Ectodermal cell (in vitro differentiated cells): ENCODE data around the gene MEF2B.
"Not testable (repeated sequence)": the region's sequence is repeated elsewhere in the genome, so short reads cannot be mapped to it uniquely, and the experiment has no call there.

Source experiments
- H3K27ac ChIP-seq: 2 replicates; pipeline ENCODE4 v1.7.0; 2013; ENCODE audit warnings: mild to moderate bottlenecking, low read depth, low read length; ENCODE audit not compliant: insufficient read depth, poor library complexity, severe bottlenecking
- H3K27me3 ChIP-seq: 2 replicates; pipeline ENCODE4 v1.7.0; 2013; ENCODE audit warnings: mild to moderate bottlenecking, low read length; ENCODE audit not compliant: insufficient read depth, control insufficient read depth, poor library complexity, severe bottlenecking
- H3K36me3 ChIP-seq: one replicate; pipeline ENCODE4 v1.7.0; 2013; ENCODE audit warnings: low read length; ENCODE audit not compliant: control insufficient read depth, insufficient read depth
- H3K4me1 ChIP-seq: one replicate; pipeline ENCODE4 v1.7.0; 2013; ENCODE audit warnings: low read length; ENCODE audit not compliant: control insufficient read depth, insufficient read depth
- H3K4me3 ChIP-seq: 2 replicates; pipeline ENCODE4 v1.7.0; 2013; ENCODE audit warnings: low read depth, low read length, control low read depth; ENCODE audit not compliant: insufficient read depth
- H3K9me3 ChIP-seq: 2 replicates; pipeline ENCODE4 v1.7.0; 2013; ENCODE audit warnings: mild to moderate bottlenecking, low read length, moderate library complexity; ENCODE audit not compliant: control insufficient read depth
- WGBS, 2 experiments: methylation state at CpG; one replicate each; pipeline ENCODE4 v1.1.7; 2013; ENCODE audit warnings: missing lambda C conversion rate in 2 of 2; 5-methylcytosine and 5-hydroxymethylcytosine counted together

The MEF2B gene

GRCh38 chr19:19102566-19102965 is 67.5 kb downstream of the MEF2B start:
- not testable (repeated sequence) for H3K27ac ChIP-seq, H3K4me1 ChIP-seq, H3K4me3 ChIP-seq, H3K9me3 ChIP-seq, H3K27me3 ChIP-seq, H3K36me3 ChIP-seq
- 90 to 94% methylated on average over 9 to 10 of the region's 10 CpGs for WGBS, 2 experiments

- 93 to 95% methylated on average over 8 of the region's 8 CpGs for WGBS, 2 experiments
- H3K4me1 ChIP-seq: peaks cover 7% of the 10 kb centered on the region
- H3K9me3 ChIP-seq: no peaks in the 10 kb centered on the region
- H3K4me3 ChIP-seq: no peak overlapping the region
- H3K36me3 ChIP-seq: no peaks in the 10 kb centered on the region
- no peak overlapping the region for H3K27ac ChIP-seq
- H3K27me3 ChIP-seq: no peaks in the 10 kb centered on the region
Observed at GRCh38 chr19:19101540-19101939, 68.5 kb downstream of the MEF2B start.

- Histone ChIP-seq H3K27ac (no peak overlapping the region), H3K9me3 (no peaks in the 10 kb centered on the region)
- WGBS, 2 experiments: 92 to 93% methylated on average over 18 of the region's 18 CpGs
Observed at GRCh38 chr19:19098703-19099632, 71.1 kb downstream of the MEF2B start.

GRCh38 chr19:19098084-19098702 is 71.9 kb downstream of the MEF2B start:
- no peak overlapping the region for H3K27ac ChIP-seq
- H3K9me3 ChIP-seq: no peaks in the 10 kb centered on the region
- 88 to 90% methylated on average over 9 of the region's 9 CpGs for WGBS, 2 experiments
- no peaks in the 10 kb centered on the region for H3K27me3 ChIP-seq
- H3K4me1 ChIP-seq: no peaks in the 10 kb centered on the region
- H3K36me3 ChIP-seq: no peaks in the 10 kb centered on the region
- H3K4me3 ChIP-seq: no peak overlapping the region

More at GRCh38 chr19:19098703-19099632, 71.1 kb downstream of the MEF2B start:
- no peaks in the 10 kb centered on the region for H3K36me3 ChIP-seq
- H3K27me3 ChIP-seq: no peaks in the 10 kb centered on the region
- H3K4me3 ChIP-seq: no peak overlapping the region
- H3K4me1 ChIP-seq: no peaks in the 10 kb centered on the region

GRCh38 chr19:19096641-19097627 is 73.1 kb downstream of the MEF2B start:
- no peaks in the 10 kb centered on the region for H3K9me3 ChIP-seq
- no peaks in the 10 kb centered on the region for H3K27me3 ChIP-seq
- H3K36me3 ChIP-seq: no peaks in the 10 kb centered on the region
- no peak overlapping the region for H3K4me3 ChIP-seq
- no peak overlapping the region for H3K27ac ChIP-seq
- H3K4me1 ChIP-seq: no peaks in the 10 kb centered on the region
- 93% methylated on average over 24 of the region's 24 CpGs for WGBS, 2 experiments

- no peaks in the 10 kb centered on the region for H3K36me3 ChIP-seq
- no peak overlapping the region for H3K27ac ChIP-seq
- WGBS, 2 experiments: 89 to 92% methylated on average over 9 to 11 of the region's 11 CpGs
- no peaks in the 10 kb centered on the region for H3K27me3 ChIP-seq
- no peak overlapping the region for H3K4me3 ChIP-seq
- no peaks in the 10 kb centered on the region for H3K4me1 ChIP-seq
- H3K9me3 ChIP-seq: no peaks in the 10 kb centered on the region
Observed at GRCh38 chr19:19095691-19096090, 74.4 kb downstream of the MEF2B start.
